Brain pericyte (primary cell): ENCODE data around the gene AFAP1L1.
"Not testable (repeated sequence)": the region's sequence is repeated elsewhere in the genome, so short reads cannot be mapped to it uniquely, and the experiment has no call there.

Source experiments
- DNase-seq: peaks from one replicate; pipeline ENCODE4 v3.0.0-alpha.2; 2012; ENCODE audit warnings: low read depth, low spot score

Gene AFAP1L1

GRCh38 chr5:149261246-149261645 is 10.4 kb upstream of the AFAP1L1 start:
- no peak for DNase-seq

GRCh38 chr5:149262315-149262714 is 9.3 kb upstream of the AFAP1L1 start:
- no peak for DNase-seq

- no peak for DNase-seq
These were observed 7.1 kb upstream of the AFAP1L1 start for GRCh38 chr5:149264439-149265067.

- DNase-seq = no peak
These were observed 6.6 kb upstream of the AFAP1L1 start for GRCh38 chr5:149265068-149265465.

- no peak for DNase-seq
These were observed 6.1 kb upstream of the AFAP1L1 start for GRCh38 chr5:149265597-149265996.

- DNase-seq = no peak
These were observed 4.3 kb upstream of the AFAP1L1 start for GRCh38 chr5:149267241-149267973.

- DNase-seq = no peak
These were observed 2.6 kb upstream of the AFAP1L1 start for GRCh38 chr5:149268928-149269557.

- no peak for DNase-seq
These were observed 404 bp upstream of the AFAP1L1 start for GRCh38 chr5:149271195-149271715.

GRCh38 chr5:149272781-149273180 is 1.1 kb downstream of the AFAP1L1 start:
- not testable (repeated sequence) for DNase-seq

- DNase-seq = no peak
These were observed 1.6 kb downstream of the AFAP1L1 start for GRCh38 chr5:149273237-149273636.

GRCh38 chr5:149273950-149274349 is 2.3 kb downstream of the AFAP1L1 start:
- no peak for DNase-seq

- no peak for DNase-seq
These were observed 3.3 kb downstream of the AFAP1L1 start for GRCh38 chr5:149274939-149275338.

GRCh38 chr5:149277801-149278200 is 6.1 kb downstream of the AFAP1L1 start:
- DNase-seq = no peak

GRCh38 chr5:149278451-149279210 is 7.0 kb downstream of the AFAP1L1 start:
- DNase-seq = no peak

GRCh38 chr5:149279661-149280060 is 8.0 kb downstream of the AFAP1L1 start:
- DNase-seq = no peak

- no peak for DNase-seq
These were observed 8.5 kb downstream of the AFAP1L1 start for GRCh38 chr5:149280124-149280523.

- no peak for DNase-seq
These were observed 9.1 kb downstream of the AFAP1L1 start for GRCh38 chr5:149280802-149281201.

- DNase-seq = no peak
These were observed 10.6 kb downstream of the AFAP1L1 start for GRCh38 chr5:149282027-149282965.

- no peak for DNase-seq
These were observed 11.3 kb downstream of the AFAP1L1 start for GRCh38 chr5:149282966-149283332.

GRCh38 chr5:149283626-149284480 is 12.2 kb downstream of the AFAP1L1 start:
- DNase-seq = no peak
